IMR-90 (cell line): ENCODE measurements around the gene PTPN5.

Source experiments
- BHLHE40 ChIP-seq: fragments of 150-350 bp; IDR thresholded peaks from 2 replicates; pipeline ENCODE4 v1.6.1; 2016; ENCODE audit warnings: mild to moderate bottlenecking, low read depth, low read length
- CHD1 ChIP-seq: IDR thresholded peaks from 2 replicates; pipeline ENCODE4 v1.6.1; 2012; ENCODE audit warnings: low read depth, low read length, improper control_type of control experiment
- MAFK ChIP-seq: IDR thresholded peaks from 2 replicates; pipeline ENCODE4 v1.6.1; 2012; ENCODE audit warnings: low read depth, low read length, improper control_type of control experiment
- MAZ ChIP-seq: IDR thresholded peaks from 2 replicates; pipeline ENCODE4 v1.6.1; 2012; ENCODE audit warnings: low read depth, mild to moderate bottlenecking, low read length, improper control_type of control experiment, moderate library complexity, borderline replicate concordance
- MXI1 ChIP-seq: IDR thresholded peaks from 2 replicates; pipeline ENCODE4 v1.6.1; 2012; ENCODE audit warnings: low read depth, mild to moderate bottlenecking, low read length, moderate library complexity, borderline replicate concordance
- POLR2A ChIP-seq: IDR thresholded peaks from 2 replicates; pipeline ENCODE4 v1.6.1; 2012; ENCODE audit warnings: mild to moderate bottlenecking, low read depth, low read length
- RAD21 ChIP-seq: IDR thresholded peaks from 2 replicates; pipeline ENCODE4 v1.6.1; 2012; ENCODE audit warnings: low read length, improper control_type of control experiment
- RCOR1 ChIP-seq: IDR thresholded peaks from 2 replicates; pipeline ENCODE4 v1.6.1; 2012; ENCODE audit warnings: mild to moderate bottlenecking, low read length, improper control_type of control experiment; ENCODE audit not compliant: insufficient replicate concordance
- RFX5 ChIP-seq: IDR thresholded peaks from 2 replicates; pipeline ENCODE4 v1.8.0; 2012; ENCODE audit warnings: low read depth, mild to moderate bottlenecking, low read length, moderate library complexity
- SMC3 ChIP-seq: fragments of 150-350 bp; IDR thresholded peaks from 2 replicates; pipeline ENCODE4 v1.6.1; 2016; ENCODE audit warnings: low read depth, mild to moderate bottlenecking, antibody characterized with exemption, low read length, moderate library complexity
- TF ChIP-seq, protein P1 (sequence below): conservative IDR thresholded peaks from 2 replicates; pipeline ENCODE4 v1.5.1; 2012; ENCODE audit warnings: mild to moderate bottlenecking, low read depth, low read length, improper control_type of control experiment
- TF ChIP-seq, protein P2 (sequence below): fragments of 150-350 bp; IDR thresholded peaks from 2 replicates; pipeline ENCODE4 v1.6.1; 2016; ENCODE audit warnings: low read depth, mild to moderate bottlenecking, low read length, moderate library complexity, borderline replicate concordance
- TF ChIP-seq, protein P3 (sequence below): fragments of 150-350 bp; IDR thresholded peaks from 2 replicates; pipeline ENCODE4 v1.6.1; 2017; ENCODE audit warnings: mild to moderate bottlenecking, antibody characterized with exemption, low read length, low read depth

DNA sequence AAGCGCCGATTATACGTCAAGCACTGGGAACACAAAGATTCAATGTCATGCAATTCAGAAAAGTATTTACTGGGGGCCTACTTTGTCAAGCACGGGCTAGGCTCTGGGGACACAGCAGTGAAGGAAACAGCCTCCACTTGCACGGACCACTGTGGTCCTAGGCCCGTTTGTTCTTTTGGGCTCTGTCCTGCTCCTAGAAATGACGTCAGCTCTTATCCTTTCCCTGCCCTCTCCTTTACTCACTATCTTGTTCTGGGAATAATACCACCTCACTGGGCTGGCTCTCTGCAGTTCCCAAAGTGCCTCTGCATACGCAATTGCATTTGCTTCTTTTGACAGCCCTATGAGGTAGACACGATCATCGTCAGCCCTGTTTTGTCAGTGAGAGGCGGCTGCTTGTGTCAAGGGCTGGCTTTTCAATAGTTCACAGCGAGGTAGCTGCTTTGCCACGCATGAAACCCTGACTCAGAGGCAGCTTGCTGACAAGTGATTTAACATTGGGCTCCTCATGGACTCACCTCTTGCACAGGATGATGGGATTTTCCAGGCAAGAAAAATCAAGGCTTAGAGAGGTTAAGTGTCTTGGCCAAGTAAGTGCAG, 42.7 kb downstream of the PTPN5 start:
- TF ChIP-seq, protein P1, sequence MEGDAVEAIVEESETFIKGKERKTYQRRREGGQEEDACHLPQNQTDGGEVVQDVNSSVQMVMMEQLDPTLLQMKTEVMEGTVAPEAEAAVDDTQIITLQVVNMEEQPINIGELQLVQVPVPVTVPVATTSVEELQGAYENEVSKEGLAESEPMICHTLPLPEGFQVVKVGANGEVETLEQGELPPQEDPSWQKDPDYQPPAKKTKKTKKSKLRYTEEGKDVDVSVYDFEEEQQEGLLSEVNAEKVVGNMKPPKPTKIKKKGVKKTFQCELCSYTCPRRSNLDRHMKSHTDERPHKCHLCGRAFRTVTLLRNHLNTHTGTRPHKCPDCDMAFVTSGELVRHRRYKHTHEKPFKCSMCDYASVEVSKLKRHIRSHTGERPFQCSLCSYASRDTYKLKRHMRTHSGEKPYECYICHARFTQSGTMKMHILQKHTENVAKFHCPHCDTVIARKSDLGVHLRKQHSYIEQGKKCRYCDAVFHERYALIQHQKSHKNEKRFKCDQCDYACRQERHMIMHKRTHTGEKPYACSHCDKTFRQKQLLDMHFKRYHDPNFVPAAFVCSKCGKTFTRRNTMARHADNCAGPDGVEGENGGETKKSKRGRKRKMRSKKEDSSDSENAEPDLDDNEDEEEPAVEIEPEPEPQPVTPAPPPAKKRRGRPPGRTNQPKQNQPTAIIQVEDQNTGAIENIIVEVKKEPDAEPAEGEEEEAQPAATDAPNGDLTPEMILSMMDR = no peak
- TF ChIP-seq, protein P2, sequence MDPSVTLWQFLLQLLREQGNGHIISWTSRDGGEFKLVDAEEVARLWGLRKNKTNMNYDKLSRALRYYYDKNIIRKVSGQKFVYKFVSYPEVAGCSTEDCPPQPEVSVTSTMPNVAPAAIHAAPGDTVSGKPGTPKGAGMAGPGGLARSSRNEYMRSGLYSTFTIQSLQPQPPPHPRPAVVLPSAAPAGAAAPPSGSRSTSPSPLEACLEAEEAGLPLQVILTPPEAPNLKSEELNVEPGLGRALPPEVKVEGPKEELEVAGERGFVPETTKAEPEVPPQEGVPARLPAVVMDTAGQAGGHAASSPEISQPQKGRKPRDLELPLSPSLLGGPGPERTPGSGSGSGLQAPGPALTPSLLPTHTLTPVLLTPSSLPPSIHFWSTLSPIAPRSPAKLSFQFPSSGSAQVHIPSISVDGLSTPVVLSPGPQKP = no peak
- TF ChIP-seq RAD21 (no peak), POLR2A (no peak), MAFK (no peak), SMC3 (no peak), RFX5 (no peak), BHLHE40 (no peak), MXI1 (no peak), MAZ (no peak), CHD1 (no peak), RCOR1 (no peak)
- TF ChIP-seq, protein P3, sequence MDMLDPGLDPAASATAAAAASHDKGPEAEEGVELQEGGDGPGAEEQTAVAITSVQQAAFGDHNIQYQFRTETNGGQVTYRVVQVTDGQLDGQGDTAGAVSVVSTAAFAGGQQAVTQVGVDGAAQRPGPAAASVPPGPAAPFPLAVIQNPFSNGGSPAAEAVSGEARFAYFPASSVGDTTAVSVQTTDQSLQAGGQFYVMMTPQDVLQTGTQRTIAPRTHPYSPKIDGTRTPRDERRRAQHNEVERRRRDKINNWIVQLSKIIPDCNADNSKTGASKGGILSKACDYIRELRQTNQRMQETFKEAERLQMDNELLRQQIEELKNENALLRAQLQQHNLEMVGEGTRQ = no peak
